ENCODE measurements around the gene TBX1.

TBX1 gene

DNA sequence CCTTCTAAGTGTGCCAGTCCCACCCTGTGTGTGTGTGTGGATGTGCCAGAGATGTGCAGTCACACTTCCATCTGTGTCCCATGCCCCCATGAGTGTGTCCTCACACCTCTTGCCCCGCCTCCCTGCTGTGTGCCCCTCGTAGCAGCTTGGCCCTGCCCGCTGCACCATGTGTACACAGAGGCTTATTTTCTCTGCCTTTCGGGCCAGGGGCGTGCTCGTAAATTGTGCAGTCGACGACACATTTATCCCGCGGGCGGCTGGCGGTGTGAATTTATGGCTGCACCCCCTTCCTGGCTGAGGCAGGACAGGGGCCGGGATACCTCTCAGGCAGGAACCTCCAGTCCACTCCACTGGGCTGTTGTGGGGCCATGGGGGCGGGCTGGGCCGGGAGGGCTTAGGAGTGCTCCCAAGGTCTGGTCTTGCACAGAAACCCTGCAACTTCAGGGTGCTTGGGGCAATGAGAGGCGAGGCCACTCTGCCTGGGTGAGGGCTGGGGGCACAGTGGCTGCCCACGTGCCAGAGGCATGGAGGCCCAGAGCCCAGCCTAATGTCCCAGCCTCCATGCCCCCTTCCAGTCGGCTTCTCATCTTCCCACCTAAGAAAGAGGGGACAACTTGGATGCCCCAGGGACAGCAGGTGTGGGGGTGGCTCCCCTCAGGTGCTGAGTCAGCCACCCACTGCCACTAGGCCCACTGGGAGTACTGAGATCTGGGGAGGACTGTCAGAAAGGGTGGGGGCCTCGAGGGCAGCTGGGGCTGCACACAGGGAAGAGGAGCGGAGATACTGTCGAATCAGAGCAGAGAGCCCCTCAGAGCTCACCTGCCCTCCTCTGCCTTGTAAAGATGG lies 24.7 kb upstream of the TBX1 start:
- TF ChIP-seq, protein P1, sequence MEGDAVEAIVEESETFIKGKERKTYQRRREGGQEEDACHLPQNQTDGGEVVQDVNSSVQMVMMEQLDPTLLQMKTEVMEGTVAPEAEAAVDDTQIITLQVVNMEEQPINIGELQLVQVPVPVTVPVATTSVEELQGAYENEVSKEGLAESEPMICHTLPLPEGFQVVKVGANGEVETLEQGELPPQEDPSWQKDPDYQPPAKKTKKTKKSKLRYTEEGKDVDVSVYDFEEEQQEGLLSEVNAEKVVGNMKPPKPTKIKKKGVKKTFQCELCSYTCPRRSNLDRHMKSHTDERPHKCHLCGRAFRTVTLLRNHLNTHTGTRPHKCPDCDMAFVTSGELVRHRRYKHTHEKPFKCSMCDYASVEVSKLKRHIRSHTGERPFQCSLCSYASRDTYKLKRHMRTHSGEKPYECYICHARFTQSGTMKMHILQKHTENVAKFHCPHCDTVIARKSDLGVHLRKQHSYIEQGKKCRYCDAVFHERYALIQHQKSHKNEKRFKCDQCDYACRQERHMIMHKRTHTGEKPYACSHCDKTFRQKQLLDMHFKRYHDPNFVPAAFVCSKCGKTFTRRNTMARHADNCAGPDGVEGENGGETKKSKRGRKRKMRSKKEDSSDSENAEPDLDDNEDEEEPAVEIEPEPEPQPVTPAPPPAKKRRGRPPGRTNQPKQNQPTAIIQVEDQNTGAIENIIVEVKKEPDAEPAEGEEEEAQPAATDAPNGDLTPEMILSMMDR (conservative IDR thresholded peaks at IDR 0.05), result no peak
- no peak for TF ChIP-seq ZFX (IDR thresholded peaks at IDR 0.05)
- no peak overlapping the region for H3K27ac ChIP-seq

DNA sequence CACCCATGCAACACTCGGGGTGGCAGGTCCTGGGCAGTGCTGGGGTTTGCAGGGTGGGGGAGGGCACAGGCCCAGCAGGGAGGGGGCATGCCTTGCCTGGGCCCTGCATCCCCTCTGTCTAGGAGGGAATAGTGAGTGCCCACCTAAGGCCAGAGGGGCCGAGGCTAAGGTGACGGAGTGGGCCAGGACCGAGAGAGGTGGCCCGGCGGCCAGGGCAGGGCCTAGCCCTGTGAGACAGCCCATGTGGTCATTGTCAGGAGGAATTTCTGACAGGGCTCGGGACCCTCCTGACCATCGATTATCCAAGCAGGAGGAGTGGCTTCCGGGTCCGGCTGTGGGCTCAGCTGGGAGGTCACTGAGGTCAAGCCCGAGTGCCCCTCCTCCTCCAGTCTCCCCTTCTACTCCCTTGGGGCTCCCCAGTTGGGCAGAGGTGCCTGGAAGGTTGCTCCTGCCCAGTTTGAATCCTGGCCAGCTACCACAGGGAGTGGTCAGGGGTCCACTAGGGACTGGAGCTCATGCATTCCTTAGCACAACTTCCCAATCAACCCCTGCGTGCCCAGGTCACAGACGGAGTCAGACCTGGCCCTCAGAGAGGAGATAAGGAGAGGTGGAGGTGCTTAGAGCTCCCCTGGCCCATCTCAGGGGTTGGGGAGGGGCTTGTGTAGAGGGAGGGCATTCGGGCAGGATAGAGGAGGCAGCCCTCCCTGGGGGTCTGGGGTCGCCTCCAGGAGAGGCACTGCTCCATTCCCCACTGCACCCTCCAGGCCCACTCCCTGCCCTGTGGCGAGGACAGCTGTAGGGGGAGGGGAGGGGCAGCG lies 22.5 kb upstream of the TBX1 start:
- H3K27ac ChIP-seq, result no peak overlapping the region
- no peak for TF ChIP-seq ZFX (IDR thresholded peaks at IDR 0.05)
- TF ChIP-seq, protein P1 (conservative IDR thresholded peaks at IDR 0.05), result no peak

GRCh38 chr22:19738664-19739447 lies 21.7 kb upstream of the TBX1 start:
- TF ChIP-seq, protein P1 (conservative IDR thresholded peaks at IDR 0.05), result no peak
- TF ChIP-seq ZFX (IDR thresholded peaks at IDR 0.05), result no peak
- H3K27ac ChIP-seq, result no peak overlapping the region

- TF ChIP-seq, protein P1 (conservative IDR thresholded peaks at IDR 0.05), result no peak
- TF ChIP-seq ZFX (IDR thresholded peaks at IDR 0.05), result no peak
Measured at GRCh38 chr22:19739448-19739895, 21.1 kb upstream of the TBX1 start.

DNA sequence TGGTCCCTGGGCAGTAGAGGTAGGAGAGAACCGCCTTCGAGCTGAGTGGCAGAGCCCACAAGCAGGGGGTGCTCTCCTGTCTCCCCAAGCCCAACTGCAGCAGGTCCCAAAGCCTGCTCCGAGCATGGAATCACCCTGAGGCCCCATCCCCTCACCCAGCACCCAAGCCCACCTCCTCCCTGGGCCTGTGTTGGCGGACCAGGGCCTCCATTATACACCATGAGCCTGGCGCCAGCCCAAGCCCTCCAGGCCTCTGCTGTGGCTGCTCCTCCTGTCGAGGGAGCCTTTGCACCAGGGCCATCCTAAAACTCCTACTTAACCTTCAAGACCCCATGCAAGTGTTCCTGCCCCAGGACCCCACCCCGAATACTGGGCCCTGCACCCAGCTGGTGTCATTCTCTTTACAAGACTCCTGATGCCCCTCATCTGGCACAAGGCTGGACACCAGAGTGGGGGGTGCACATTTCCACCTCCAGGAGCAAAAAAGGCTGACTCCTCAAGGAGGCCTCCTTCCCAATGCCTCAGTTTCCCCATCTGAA lies 20.6 kb upstream of the TBX1 start:
- TF ChIP-seq, protein P1 (conservative IDR thresholded peaks at IDR 0.05), result no peak
- TF ChIP-seq ZFX (IDR thresholded peaks at IDR 0.05), result no peak
- no peak overlapping the region for H3K27ac ChIP-seq

More at GRCh38 chr22:19739448-19739895, 21.1 kb upstream of the TBX1 start:
- no peak overlapping the region for H3K27ac ChIP-seq

- no peak overlapping the region for H3K27ac ChIP-seq
- TF ChIP-seq, protein P1 (conservative IDR thresholded peaks at IDR 0.05), result no peak
- no peak for TF ChIP-seq ZFX (IDR thresholded peaks at IDR 0.05)
Measured at GRCh38 chr22:19740586-19740985, 20.0 kb upstream of the TBX1 start.
